VCaP (cell line): ENCODE data around the gene NGLY1.

ENCODE experiments used
- H3K27ac ChIP-seq: fragments of 450-650 bp; 2 replicates; pipeline ENCODE4 v1.5.1; 2017
- TF ChIP-seq, protein P1 (sequence below): fragments of 450-650 bp; conservative IDR thresholded peaks from 2 replicates; pipeline ENCODE4 v1.5.1; 2017; ENCODE audit warnings: mild to moderate bottlenecking, moderate library complexity

Gene NGLY1

GRCh38 chr3:25820816-25821486 is 37.7 kb upstream of the NGLY1 start:
- TF ChIP-seq, protein P1, sequence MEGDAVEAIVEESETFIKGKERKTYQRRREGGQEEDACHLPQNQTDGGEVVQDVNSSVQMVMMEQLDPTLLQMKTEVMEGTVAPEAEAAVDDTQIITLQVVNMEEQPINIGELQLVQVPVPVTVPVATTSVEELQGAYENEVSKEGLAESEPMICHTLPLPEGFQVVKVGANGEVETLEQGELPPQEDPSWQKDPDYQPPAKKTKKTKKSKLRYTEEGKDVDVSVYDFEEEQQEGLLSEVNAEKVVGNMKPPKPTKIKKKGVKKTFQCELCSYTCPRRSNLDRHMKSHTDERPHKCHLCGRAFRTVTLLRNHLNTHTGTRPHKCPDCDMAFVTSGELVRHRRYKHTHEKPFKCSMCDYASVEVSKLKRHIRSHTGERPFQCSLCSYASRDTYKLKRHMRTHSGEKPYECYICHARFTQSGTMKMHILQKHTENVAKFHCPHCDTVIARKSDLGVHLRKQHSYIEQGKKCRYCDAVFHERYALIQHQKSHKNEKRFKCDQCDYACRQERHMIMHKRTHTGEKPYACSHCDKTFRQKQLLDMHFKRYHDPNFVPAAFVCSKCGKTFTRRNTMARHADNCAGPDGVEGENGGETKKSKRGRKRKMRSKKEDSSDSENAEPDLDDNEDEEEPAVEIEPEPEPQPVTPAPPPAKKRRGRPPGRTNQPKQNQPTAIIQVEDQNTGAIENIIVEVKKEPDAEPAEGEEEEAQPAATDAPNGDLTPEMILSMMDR, result no peak
- no peak overlapping the region for H3K27ac ChIP-seq

DNA sequence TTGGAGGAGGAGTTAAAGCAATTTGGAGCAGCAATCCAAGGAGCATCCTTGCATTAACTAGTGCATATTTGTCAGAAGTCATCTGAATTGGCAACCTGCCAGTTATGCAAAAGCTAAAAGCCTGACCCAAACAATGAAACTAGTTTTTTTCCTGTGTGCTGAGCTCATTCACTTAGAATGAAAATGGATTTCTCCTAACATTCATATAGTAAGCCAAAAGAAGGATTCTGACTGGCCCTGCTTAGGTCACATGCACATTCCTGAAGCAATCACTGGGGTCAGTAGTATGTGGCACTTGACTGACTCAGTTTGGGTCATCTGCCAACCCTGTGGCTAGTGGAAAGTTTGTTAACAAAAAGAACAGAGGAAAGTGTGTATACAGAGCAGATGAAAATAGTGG is 37.1 kb upstream of the NGLY1 start:
- H3K27ac ChIP-seq, result no peak overlapping the region

GRCh38 chr3:25818335-25818734 is 35.1 kb upstream of the NGLY1 start:
- TF ChIP-seq, protein P1, result no peak
- H3K27ac ChIP-seq, result no peak overlapping the region

More for the DNA sequence above, 37.1 kb upstream of the NGLY1 start:
- TF ChIP-seq, protein P1, result no peak

DNA sequence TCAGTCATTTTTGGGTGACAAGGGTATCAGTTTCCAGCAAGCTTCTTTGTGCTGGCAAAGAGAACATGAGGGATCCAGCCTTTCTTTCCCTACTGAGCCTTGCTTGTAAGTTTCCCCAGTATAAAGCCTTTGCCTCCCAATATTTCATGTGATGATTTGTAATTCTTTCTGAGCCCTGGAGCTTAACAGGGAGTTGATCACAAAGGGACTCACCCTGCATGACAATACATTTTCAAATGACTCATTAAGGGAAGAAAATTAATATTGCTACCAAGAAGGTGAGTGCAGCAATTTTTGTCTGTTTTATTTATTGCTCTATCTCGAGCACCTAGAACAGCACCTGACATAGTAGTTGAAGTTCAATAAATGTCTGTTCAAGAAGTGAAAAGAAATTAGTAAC is 34.4 kb upstream of the NGLY1 start:
- TF ChIP-seq, protein P1, result no peak
- no peak overlapping the region for H3K27ac ChIP-seq

GRCh38 chr3:25817107-25817506 is 33.9 kb upstream of the NGLY1 start:
- H3K27ac ChIP-seq, result no peak overlapping the region
- TF ChIP-seq, protein P1, result no peak

GRCh38 chr3:25812644-25813043 is 29.4 kb upstream of the NGLY1 start:
- TF ChIP-seq, protein P1, result no peak

DNA sequence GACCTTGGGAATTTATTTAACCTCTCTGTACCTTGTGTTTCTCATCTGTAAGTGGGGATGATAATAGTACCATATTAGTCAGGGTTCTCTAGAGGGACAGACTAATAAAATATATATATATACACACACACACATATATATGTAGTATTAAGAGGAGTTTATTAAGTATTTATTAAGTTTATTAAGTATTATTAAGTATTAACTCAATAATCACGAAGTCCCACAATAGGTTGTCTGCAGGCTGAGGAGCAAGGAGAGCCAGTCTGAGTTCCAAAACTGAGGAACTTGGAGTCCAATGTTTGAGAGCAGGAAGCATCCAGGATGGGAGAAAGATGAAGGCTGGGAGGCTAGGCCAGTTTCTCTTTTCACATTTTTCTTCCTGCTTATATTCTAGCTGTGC is 21.4 kb upstream of the NGLY1 start:
- no peak overlapping the region for H3K27ac ChIP-seq
- TF ChIP-seq, protein P1, result no peak

More at GRCh38 chr3:25812644-25813043, 29.4 kb upstream of the NGLY1 start:
- H3K27ac ChIP-seq, result no peak overlapping the region
